NCI-H2081 (cell line): ENCODE data around the gene SAMSN1.

Source experiments
- DNase-seq, 2 experiments: peaks; one replicate each; lab custom pipeline; 2025; lab: John Stamatoyannopoulos, UW

The SAMSN1 gene

DNA sequence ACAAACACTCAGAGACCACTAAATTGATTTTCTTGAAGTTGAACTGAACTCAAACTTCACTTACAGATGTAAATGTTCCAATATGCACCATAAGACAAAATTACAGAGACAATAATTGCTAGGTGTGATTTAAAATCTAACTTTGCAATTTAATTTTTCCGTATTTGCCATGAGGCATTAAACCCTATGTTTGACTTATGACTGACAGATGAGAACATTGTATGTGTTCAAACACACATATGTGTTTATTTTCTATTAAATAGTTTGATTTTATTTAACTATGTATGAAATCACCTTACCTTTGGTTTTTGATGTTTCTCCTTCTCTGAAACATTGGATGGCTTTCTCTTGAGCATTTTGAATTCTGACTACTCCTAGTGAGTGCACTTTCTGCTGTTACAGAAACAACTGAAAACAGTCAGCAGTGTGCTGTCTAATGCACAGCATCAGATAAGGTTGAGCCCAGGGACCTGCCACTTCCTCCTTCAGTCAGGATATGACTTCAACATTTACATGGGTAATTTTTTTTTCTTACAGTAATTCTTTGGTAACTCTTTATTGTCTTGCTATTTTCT lies at the start of gene SAMSN1:
Gene SAMSN1 (minus strand): TSS at position 410 of the 575 bp plus-strand sequence. CDS start 54 bp downstream, at position 356.
- no peak for DNase-seq

DNA sequence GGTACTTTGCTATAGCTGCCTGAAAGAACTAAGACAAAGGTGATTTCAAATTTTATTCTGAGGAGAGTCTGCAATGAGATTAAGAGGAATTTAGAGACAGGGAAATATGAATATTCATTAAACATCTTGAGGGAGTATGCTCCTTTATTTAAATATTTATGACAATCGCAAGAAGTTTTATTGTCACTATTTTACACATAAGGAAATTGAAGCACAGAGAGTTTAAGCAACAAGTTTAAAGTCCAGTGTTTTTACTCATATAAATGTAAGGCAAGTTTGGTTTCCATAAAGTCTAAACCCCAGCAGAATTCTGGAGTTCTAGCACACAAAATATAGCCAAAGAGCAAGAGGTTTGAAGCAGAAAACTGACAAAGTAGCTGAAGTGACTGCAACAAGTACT lies 49.3 kb upstream of the SAMSN1 start:
- no peak for DNase-seq

DNA sequence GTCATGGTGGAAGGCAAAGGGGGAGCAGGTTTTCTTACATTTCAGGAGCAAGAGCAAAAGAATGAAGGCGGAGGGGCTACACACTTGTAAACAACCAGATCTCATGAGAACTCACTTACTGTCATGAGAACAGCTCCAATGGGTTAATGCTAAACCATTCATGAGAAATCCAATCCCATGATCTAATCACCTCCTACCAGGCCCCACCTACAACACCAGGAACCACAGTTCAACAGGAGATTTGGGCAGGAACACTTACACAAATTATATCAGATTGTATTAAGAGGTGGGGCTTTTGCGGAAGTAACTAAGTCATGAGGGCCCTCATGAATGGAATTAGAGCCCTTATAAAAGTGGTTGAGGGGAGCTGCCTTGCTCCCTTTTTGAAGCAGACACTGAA lies 48.9 kb upstream of the SAMSN1 start:
- no peak for DNase-seq

DNA sequence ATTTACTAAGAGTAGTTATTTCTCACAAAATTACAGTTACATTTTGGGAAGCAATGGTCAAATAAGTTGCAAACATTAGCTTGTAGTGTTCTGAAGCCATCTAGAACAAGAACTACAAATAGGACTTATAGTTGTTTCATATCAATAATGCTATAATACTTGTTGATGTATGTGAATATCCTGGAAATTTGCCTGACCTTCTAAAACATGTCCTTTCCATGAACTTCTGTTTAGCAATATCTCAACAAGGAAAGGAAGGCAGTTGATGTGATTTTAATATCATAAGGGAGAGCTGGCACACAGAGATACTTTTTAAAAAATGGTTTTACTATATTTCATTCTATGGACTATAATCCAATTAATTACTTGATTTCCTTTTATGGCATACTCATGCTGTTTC lies 47.1 kb upstream of the SAMSN1 start:
- no peak for DNase-seq

GRCh38 chr21:14592296-14593000 lies 46.3 kb upstream of the SAMSN1 start:
- no peak for DNase-seq

GRCh38 chr21:14591882-14592281 lies 45.8 kb upstream of the SAMSN1 start:
- no peak for DNase-seq

DNA sequence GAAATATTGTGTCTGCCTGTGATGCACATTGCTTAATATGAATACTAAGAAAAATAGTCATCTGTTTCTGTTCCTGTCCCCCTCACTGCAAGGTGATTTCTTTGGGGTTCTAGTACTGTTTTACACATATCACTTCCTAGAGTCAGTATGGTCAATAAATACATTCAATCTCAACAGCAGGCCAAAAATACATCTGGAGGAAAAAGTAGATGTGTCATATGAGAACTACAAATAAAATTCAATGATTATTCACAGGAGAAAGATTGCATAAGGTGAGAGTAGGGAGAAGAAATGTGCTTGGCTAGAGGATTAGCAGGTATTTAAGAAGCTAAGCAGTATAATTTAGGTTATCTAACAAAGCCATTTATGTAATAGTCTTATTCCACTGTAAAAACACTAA lies 45.3 kb upstream of the SAMSN1 start:
- DNase-seq = no peak

GRCh38 chr21:14589855-14590563 lies 43.9 kb upstream of the SAMSN1 start:
- DNase-seq = no peak

DNA sequence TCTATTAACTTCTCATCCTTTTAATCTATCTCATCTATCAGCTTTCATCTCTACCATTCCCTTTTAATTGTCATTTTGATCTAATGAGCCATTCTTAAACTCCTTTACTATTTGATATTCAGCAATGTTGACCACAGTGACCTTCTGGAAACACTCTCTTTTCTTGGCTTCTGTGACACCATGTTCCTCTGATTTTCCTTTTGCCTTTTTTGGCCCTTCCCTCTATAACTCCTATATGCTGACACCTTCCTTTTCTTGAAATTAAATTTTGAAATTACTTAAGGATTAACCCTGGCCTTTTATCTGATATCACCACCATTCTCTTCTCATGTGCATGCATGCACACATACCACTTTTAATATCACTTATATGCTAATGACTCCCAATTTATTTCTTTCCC lies 41.2 kb upstream of the SAMSN1 start:
- no peak for DNase-seq

GRCh38 chr21:14585122-14585521 lies 39.0 kb upstream of the SAMSN1 start:
- DNase-seq = no peak

- DNase-seq = no peak
Observed at GRCh38 chr21:14584357-14585095, 38.4 kb upstream of the SAMSN1 start.

- DNase-seq = no peak
Observed at GRCh38 chr21:14583629-14584255, 37.6 kb upstream of the SAMSN1 start.

GRCh38 chr21:14582934-14583628 lies 37.0 kb upstream of the SAMSN1 start:
- DNase-seq = no peak

- DNase-seq = no peak
Observed at GRCh38 chr21:14581902-14582457, 35.9 kb upstream of the SAMSN1 start.

GRCh38 chr21:14573244-14573643 lies 27.1 kb upstream of the SAMSN1 start:
- DNase-seq = no peak

DNA sequence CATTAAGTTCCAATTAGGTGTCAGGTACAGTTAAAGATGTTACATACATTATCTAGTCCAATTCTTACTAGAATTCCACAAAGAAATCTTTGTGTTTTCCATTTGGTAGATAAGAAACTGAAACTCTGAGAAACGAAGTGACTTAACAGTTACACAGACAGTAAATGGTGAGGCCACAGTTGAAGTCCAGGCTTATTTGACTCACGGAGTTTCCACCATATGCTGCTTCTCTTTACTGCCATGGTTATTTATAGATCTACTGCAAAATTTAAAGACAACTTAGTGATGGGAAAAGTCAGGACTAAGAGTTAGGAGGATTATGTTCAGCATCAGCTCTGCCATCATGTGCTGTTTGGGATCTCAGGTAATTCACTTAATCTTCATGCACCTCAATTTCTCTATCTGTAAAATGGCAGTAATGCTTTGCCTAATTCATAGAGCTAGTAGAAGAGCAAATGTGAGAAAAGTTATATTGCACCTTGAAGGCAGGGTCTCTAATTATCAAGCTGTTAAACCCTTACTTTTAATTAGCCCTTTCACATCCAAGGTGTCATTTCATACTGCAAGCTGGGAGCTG lies 26.2 kb upstream of the SAMSN1 start:
- no peak for DNase-seq

DNA sequence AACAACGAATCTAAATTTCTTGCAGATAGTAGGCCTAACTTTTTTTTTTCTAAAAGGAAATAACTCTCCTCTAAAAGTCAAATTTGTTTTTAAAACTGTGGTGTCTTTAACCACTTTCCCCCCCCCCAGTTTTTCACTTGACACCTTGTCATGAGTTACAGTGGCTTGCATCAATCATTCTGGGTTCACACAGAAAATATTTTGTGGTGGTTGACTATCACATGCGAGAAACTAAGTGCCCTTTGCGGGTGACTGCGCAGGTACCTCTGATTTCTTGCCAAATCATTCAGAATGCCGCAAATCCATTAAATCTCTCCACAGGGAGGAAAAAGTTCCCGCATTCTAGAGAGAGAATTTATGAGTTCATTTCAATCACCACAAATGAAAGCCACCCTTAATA lies 23.8 kb upstream of the SAMSN1 start:
- DNase-seq = no peak

- DNase-seq = no peak
Observed at GRCh38 chr21:14569026-14569621, 23.0 kb upstream of the SAMSN1 start.

GRCh38 chr21:14567331-14568279 lies 21.5 kb upstream of the SAMSN1 start:
- DNase-seq = no peak
